GM19239 (cell line): ENCODE results near the gene HEXB.
A peak's percentile ranks its signal among the peaks of the same experiment; 100 is the strongest.

Experiments used
- DNase-seq: peaks from one replicate; pipeline ENCODE4 v3.0.0; 2011; ENCODE audit warnings: low spot score; ENCODE audit not compliant: insufficient read length
- FAIRE-seq: peaks from 2 replicates; lab custom pipeline; 2011; peaks lifted over from hg19 to GRCh38; lab: Jason Lieb, UNC

The HEXB gene

DNA sequence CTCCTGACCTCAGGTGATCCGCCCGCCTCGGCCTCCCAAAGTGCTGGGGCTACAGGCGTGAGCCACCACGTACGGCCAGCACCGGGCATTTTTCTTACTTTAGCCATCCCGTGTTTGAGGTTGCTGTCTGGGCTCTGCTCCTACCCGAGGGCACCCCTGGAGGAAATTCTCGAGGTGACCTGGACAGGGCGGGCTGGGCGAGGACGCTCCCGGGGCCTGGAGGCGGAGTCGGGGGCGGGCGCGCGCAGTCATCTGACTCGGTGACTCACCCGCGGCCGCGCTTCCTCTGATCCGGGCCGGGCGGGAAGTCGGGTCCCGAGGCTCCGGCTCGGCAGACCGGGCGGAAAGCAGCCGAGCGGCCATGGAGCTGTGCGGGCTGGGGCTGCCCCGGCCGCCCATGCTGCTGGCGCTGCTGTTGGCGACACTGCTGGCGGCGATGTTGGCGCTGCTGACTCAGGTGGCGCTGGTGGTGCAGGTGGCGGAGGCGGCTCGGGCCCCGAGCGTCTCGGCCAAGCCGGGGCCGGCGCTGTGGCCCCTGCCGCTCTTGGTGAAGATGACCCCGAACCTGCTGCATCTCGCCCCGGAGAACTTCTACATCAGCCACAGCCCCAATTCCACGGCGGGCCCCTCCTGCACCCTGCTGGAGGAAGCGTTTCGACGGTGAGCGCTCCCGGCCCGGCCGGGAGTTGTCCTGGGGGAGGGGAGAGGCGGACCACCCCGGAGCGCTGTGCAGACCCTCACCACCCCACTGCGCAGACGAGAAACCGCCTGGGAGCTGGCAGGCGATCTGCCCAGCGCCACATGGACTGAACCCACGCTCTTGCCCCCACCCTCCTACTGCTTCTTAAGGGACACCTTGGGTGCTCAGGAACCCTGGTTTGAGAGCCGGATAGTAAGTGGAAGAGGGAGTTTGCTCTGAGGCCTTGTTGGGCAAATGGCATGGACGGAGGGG is at the start of gene HEXB:
Gene HEXB (plus strand): TSS at position 334 of the 952 bp plus-strand sequence. CDS start 28 bp downstream, at position 362.
- FAIRE-seq (peak; percentile 87), DNase-seq (peak; percentile 60)

DNA sequence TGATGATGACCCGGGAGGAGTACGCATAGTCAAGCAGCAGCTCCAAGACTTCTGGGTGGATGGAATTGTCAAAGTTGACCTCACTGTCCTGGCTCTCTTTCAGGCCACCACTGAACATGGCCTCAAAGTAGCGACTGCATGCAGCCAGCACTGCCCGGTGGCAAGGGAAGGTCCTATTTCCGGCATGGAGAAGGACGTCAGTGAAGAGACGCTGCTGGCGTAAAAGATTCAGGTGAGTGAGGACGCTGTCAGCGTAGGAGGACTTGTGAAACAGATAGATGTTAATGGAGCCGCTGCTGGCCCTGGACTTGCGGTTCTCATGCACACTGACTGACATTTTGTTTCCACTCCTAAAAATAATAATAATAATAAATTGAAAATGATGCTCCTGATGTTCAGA is 48.9 kb upstream of the HEXB start:
- no peak for DNase-seq
- no peak for FAIRE-seq

DNA sequence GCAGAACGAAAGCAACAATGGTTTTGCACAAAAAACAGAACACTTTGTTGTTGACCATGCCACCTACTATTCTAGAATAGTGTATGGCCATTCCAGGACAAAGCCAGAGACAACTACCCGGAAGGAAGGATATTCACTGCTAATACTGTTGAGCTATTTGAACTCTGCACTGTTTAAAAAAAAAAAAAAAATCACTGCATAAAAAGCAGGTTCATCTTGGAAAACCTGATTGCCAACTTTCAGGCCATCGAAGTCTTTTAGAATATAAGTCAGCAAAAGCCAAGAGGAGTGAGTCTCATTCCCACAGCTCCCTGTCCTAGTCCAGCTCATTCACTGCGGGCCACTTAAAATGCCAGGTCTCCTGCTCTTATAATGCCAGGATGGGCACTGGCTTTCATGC is 48.5 kb upstream of the HEXB start:
- FAIRE-seq (no peak), DNase-seq (no peak)

DNA sequence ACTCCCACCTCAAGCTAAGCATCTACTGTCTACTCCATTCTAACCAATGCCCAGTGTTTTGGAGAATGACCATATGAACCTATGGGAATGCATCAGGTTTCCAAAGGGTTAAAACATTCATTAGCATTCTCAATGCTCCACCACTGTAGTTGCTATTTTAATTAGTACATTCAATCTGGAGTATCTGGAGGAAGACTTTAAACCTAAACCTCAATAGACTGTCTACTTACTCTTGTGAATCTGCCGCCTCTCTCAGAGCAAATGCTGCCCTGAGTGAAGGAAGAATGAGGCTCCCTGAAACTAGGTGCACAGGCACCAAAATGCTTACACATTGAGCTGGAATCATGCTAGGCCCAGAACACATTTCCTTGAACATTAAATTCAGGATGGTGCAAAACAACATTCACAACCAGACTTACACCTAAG is 46.5 kb upstream of the HEXB start:
- DNase-seq = no peak
- no peak for FAIRE-seq

DNA sequence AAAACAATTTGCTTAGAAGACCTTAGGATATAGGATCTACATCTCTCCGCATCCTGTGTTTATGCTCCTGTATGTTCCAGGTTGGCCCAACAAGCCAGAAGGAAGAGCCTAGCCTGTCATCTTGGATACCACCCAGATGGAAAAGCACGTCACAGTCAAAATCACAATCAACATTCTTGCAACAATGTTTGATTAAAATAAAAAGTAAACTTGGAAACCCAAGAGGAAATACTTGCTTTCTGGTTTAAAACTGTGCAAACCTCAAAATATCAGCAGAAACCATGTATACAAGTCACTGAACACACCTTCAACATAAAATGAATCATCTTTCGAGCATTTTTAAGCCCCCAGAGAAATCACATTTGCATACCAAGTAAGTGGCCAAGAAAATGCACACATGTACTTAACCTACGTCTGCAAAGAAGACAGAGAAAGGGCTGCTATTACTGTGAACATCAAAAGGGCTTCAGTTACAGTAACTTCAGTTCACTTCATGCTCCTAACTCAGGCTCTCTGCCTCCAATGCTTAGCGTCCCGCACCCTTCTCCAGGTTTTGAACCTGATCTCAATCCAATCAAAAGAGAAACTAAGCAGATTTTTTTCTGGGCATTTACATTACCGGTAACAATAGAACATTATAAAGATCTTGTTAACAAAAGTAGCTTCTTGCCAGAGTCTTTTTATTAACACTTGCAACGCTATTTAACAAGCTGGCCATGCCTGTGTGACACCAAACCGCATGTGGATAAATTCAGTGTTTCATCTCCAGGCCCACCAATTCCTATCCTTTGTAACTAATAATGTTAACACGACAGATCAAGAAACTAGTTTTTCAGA is 45.8 kb upstream of the HEXB start:
- FAIRE-seq (peak; percentile 75), DNase-seq (no peak)

DNA sequence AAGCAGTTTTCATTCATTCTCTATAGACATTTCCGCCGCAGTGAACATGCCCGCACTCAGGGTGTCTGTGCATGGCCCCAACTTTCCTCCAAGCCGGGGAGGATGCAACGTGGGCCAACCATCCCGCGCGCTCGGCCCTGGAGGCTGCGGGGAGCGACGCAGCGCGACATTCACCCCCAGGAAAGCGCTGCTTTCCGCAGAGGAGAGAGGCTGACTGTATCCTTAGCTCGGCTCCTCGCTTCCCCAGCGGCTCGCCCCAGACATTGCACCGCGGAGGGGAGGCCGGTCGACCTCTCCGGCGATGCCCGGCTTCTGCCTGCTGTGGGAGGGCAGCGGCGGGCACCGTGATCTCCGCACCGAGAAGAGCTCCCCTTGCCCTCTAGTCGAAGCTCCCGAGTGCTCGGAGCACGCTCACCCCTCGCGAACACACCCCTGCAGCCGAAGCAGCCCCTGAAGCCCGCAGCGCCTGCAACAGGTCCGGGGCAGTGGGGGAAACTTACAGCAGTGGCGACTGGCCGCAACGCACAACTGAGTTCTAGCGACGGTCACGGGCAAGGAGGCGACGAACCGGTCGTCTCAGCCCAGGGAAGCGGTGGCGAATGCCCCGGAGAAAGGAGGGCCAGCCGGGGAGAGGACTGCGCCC is 45.1 kb upstream of the HEXB start:
- FAIRE-seq (no peak), DNase-seq (no peak)

DNA sequence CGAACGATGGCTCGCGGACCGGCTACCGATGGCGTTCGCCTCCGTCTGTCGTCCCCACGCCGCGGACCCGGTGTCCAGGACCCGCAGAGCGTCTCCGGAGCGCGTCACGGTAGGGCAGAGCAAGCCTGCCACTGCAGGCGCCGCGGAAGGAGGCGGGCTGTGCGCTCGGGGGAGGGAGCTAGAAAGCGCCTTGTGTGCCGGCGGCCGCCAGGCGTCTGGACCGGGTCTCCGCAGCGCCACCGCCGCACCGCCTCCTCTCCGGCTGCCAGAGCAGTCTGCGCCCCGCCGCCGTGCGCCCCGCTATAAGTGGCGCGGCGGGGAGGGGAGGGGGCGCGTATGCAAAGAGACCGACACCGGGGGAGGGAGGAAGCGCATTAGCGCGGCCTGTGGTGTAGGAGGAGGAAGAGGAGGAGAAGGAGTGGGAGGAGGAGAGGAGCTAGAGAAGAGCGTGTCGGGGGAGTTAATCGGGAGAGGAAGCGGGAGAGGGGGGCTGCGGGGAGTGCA is 44.5 kb upstream of the HEXB start, which contains the start of gene ENC1:
Gene ENC1 (minus strand): TSS at position 279 of the 504 bp plus-strand sequence. CDS start 4,243 bp downstream, outside the sequence.
- FAIRE-seq (peak; percentile 75), DNase-seq (no peak)

DNA sequence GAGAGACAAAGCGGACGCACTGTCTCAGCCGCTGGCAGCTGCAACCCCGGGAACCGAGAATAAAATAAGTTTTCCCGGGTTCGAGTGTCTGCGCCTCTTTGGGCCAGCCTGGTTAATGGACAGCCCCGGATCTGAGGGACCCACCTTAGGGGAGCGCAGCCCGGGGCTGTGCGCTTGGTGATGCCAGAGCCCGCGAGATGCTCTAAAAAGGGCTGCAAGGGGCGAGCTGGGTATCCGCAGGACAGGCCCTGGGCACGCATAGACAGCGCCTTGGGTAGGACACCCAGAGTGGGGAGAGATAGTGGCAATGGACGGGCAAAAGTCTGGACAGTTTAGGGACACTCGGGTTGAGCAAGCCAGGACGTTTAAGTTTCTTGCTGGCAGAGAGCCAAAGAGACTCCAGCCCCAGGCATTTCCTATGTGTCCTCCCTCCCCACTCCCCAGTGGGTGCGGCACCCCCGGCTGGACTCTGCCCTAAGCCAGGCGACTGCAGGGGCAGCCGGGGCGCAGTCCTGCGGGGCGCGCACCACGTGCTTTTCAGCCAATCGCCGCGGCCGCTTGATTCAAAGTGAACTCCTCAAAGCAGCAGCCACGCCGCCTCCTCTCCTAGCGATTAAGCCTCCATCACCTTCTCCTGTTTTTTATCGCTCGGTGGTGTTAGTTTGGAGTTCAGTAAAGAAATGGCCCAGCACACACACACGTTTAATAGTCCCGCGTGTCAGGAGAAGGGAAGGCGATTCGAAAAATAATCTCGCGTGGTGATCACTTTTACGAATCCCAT is 43.9 kb upstream of the HEXB start:
- FAIRE-seq (no peak), DNase-seq (no peak)

DNA sequence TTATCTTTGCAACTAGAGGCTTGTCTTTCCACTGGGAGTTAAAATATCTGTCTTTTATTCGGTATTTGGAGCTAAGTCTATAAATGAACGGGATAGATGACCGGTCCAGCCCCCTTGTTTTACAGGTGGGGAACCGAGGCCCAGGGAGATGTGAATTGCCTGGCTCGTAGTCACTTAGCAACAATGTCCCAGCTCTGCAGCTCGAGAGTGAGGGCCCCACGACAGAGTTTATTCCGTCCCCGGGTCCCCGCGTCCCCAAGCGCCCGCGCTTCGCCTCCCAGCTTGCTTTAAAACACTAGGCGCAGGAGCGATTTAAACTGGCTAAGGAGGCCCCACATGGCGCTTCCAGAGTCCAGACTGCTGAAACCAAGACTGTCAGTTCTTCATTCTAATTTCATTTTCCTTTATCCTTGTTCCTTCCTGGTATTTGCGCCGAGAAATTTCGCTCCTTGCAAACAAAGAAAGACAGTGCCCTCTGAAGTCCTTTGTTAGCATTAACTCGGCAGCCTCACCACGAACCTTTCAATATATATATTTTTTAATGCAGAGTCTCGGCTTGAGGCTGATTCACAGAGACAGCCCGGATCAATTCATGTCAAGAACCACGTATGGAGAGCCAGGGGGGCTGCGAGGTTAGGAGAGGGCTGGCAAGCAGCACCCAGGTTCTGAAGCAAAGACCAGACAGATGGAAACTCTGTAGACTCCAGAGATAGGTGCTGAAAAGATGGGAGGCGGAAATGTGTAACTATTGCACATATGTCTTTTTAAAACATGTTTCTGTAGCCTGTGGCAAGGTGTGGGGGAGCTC is 43.1 kb upstream of the HEXB start:
- no peak for DNase-seq
- FAIRE-seq = no peak

DNA sequence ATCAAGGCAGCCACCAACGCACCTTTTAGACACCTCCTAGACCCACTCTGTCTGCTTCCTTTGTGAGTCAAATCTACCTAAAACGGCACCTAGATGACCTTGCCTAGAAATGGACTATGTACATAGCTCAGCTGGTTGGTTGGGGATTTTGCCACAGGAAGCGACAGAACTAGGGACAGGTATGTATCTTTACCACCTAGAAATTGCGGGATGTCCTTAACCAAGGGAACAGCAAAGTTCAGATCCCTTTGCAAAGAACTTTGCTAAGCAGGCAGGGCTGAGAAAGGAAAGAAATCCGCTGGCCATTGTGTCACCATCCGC is 42.5 kb upstream of the HEXB start:
- FAIRE-seq = no peak
- DNase-seq = no peak

DNA sequence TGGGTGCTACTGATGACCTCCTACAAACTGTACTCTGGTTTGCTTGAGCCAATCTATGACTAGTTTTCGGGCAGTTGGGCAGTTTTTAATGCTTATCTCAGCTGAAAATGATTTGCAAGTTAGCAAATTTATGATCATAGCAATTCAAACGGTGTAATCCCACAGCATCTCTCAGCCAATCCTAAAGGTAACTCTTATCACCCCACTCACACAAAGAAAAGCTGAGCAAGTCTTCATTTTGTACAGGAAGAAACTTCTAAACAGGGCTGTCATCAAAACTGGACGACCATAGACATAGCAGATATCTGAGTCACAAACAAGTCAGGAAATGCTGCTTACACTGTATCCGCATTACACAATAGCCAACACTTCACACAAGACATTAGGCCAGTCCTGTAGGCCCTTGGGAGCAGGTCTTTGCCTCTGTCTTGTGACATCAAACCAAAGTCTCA is 41.9 kb upstream of the HEXB start:
- FAIRE-seq = no peak
- DNase-seq = no peak

DNA sequence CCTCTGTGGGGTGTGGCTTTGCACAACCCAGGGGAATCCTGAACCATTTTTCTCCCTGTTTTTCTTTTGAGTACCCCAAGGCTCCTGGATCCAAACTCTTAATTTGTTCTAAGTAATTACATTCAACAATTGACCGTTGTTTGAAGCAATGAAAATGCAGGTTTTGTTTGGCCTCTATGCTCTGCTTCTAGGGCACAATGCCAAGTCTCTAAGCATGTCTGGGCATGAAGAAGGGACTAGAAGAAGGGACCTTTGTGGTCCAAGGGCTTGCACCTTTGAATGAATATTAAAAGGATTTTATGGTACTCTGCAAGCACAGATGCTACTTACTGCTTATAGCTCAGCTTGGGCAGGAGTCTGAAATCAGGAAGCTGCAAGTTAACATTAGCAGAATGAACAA is 37.9 kb upstream of the HEXB start:
- no peak for FAIRE-seq

DNA sequence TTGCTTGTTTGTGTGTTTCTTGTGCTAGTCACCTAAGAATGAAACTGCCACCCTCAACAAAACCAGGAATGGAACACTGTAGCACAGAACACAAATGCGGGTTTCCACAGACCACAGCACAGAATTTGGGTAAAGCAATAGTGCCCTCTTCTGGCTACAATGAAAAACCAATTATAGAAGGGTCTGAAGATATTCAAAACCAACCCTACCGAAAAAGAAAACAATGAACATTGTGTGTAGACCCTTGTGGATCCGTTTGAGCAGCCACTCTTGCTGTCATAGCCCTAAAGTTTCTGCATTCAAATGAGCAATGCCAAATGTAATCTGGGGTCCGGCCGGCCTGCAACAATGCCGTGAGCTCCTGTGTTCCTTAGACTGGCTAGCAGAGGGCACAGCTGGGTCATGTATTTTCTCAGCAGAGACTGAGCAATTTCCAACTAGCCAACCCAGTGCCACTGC is 36.2 kb upstream of the HEXB start:
- FAIRE-seq = peak; percentile 68
- peak; percentile 58 for DNase-seq

More for the DNA sequence above, 37.9 kb upstream of the HEXB start:
- no peak for DNase-seq

DNA sequence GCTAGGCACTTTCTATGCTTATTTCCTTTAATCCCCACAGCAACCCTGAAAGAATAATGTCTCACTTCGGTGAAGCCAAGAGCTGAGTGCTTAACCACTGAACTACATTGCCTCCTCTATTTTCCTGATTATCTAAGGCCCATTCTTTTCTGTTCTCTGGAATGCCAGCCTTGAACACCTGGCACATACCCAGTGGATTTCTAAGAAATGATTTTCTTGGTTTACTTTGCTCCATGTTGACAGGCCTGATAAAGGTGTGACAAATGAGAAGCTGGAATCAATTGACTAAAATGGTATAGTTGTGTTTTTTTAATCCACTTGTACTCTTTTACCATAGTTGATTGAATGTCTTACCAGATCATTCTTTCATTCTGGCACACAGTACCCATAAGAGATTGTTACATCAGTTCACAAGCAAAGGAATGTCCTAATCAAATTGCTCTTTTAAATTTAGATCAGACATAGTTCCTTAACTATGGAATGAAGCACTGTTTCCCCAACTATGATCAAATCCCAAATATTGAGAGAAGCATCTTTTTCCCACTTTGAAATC is 35.5 kb upstream of the HEXB start:
- DNase-seq = no peak
- no peak for FAIRE-seq

DNA sequence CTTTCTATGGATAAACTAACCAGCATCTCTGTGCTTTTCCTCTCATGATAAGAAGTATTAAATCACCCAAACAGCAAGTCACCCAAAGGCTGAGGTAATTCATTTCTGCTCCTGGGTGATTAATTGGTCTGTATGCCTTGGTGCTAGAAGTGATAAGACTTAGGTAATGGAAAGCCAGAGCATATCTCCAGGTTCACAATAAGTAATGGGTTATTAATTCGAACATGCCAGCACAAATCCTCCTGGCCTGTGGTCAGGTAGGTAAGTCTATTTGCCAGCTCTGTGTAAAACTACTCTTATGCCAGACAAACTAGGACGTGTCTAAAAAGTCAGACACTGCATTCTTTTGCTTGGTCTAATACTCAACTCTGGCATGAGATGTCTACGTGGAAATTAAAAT is 33.3 kb upstream of the HEXB start:
- FAIRE-seq (no peak), DNase-seq (no peak)

DNA sequence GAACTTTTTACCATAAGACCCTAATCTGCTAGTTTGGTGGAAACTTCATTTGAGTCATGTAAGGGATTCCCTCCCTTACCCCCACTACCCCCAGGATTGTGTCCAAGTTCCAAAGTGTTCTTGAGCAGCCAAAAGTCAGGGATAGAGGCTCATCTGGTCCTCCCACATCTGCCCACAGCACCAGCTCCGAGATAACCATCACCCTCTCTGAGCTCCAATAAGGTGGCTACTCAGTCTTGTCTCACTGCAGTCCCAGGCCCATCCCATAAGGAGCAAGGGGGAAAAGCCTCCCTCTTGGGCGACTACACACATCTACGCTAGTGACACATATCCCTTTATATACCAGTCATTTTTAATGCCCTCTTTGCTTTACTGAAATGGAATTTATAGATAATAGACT is 32.5 kb upstream of the HEXB start:
- no peak for DNase-seq
- no peak for FAIRE-seq

DNA sequence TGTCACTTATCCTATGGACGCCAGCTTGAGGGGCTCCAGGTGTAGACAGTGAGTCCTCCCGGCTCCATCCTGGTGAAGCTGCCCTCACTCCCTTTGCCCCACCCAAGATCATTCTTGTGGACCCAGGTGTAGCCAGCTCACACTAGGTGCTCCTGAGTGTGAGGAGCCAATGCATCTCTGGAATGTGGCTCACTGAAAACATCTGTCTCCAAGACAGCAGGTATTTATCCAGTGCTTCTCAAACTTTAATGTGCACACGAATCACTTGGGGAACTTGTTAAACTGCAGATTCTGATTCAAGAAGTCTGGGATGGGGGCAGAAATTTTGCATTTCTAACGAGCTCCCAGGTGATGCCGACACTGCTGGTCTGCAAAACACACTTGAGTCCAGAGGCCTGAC is 31.0 kb upstream of the HEXB start:
- DNase-seq (no peak), FAIRE-seq (no peak)

DNA sequence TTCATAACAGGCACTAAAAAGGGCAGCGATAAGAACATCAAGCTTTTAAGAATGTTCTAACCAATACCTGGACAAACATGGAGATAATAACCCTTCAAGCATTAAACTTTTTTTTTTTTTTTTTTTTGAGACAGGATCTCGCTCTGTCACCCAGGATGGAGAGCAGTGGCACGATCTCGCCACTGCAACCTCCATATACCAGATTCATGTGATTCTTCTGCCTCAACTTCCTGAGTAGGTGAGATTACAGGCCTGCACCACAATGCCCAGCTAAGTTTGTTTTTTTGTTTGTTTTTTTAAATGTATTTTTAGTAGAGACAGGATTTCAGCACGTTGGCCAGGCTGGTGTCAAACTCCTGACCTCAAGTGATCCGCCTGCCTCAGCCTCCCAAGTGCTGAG is 29.8 kb upstream of the HEXB start:
- DNase-seq (no peak), FAIRE-seq (no peak)
